Osteocyte (in vitro differentiated cells): ENCODE measurements around the gene NMRAL1. TPM values are rescaled to one million over a fixed set of nuclear protein-coding genes. Genes with fewer than 3 reads are reported as not detected.
A peak's percentile ranks its signal among the peaks of the same experiment; 100 is the strongest.

Source experiments
- DNase-seq: peaks from one replicate; pipeline ENCODE4 v3.0.0; 2021; ENCODE audit warnings: mixed read lengths; ENCODE audit not compliant: unreplicated experiment; ENCODE audit errors: extremely low spot score
- H3K27ac Mint-ChIP-seq: one replicate; pipeline ENCODE4 v1.8.0; 2021; ENCODE audit warnings: mild to moderate bottlenecking, mixed read lengths; ENCODE audit not compliant: unreplicated experiment
- H3K27me3 Mint-ChIP-seq: one replicate; pipeline ENCODE4 v1.8.0; 2021; ENCODE audit warnings: mixed read lengths; ENCODE audit not compliant: unreplicated experiment
- H3K36me3 Mint-ChIP-seq: one replicate; pipeline ENCODE4 v1.8.0; 2021; ENCODE audit warnings: mixed read lengths; ENCODE audit not compliant: unreplicated experiment
- H3K4me1 Mint-ChIP-seq: one replicate; pipeline ENCODE4 v1.8.0; 2021; ENCODE audit warnings: mixed read lengths; ENCODE audit not compliant: unreplicated experiment
- H3K4me3 Mint-ChIP-seq: one replicate; pipeline ENCODE4 v1.8.0; 2021; ENCODE audit warnings: mild to moderate bottlenecking, moderate library complexity, mixed read lengths; ENCODE audit not compliant: unreplicated experiment
- H3K9me3 Mint-ChIP-seq: one replicate; pipeline ENCODE4 v1.8.0; 2021; ENCODE audit warnings: mixed read lengths; ENCODE audit not compliant: unreplicated experiment
- total RNA-seq: library from RNA; stranded (reverse); gene quantifications from 2 replicates; pipeline ENCODE4 v1.2.1, GENCODE V29; 2021
- TF ChIP-seq, protein P1 (sequence below): fragments of 200-600 bp; sonication (generic); IDR thresholded peaks from 2 replicates; pipeline ENCODE4 v1.5.0; 2021; ENCODE audit warnings: antibody characterized with exemption, mild to moderate bottlenecking, moderate library complexity

The NMRAL1 gene
- total RNA-seq, 1 donor from 2014 or later: 55.0 TPM

DNA sequence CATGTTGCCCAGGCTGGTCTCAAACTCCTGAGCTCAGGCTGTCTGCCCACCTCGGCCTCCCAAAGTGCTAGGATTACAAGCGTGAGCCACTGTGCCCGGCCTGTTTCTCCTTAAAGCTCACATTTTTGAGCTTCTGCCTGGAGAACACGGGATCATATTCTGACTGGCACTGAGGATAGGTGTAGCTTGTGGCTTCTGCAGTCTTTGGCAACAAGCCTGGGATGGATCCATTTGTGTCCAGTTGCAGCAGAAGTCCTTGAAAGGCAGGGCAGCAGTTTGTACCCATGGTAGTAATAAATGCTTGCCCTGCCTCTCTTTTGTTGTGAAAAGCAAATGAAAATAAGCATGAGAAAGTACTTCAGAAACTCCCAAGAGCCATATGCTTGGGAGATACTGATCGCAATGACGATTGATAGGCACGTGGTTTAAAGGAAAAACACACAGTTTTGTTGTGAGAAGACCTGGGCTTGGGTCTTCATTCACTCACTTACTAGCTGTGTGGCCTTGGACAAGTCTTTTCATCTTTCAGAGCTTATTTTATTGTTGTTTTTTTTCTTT is 54.9 kb downstream of the NMRAL1 start:
- no peaks in the 10 kb centered on the region for H3K36me3 Mint-ChIP-seq
- no peak for DNase-seq
- no peaks in the 10 kb centered on the region for H3K9me3 Mint-ChIP-seq
- TF ChIP-seq, protein P1, sequence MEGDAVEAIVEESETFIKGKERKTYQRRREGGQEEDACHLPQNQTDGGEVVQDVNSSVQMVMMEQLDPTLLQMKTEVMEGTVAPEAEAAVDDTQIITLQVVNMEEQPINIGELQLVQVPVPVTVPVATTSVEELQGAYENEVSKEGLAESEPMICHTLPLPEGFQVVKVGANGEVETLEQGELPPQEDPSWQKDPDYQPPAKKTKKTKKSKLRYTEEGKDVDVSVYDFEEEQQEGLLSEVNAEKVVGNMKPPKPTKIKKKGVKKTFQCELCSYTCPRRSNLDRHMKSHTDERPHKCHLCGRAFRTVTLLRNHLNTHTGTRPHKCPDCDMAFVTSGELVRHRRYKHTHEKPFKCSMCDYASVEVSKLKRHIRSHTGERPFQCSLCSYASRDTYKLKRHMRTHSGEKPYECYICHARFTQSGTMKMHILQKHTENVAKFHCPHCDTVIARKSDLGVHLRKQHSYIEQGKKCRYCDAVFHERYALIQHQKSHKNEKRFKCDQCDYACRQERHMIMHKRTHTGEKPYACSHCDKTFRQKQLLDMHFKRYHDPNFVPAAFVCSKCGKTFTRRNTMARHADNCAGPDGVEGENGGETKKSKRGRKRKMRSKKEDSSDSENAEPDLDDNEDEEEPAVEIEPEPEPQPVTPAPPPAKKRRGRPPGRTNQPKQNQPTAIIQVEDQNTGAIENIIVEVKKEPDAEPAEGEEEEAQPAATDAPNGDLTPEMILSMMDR: no peak
- H3K27ac Mint-ChIP-seq: no peak overlapping the region
- H3K27me3 Mint-ChIP-seq: no peaks in the 10 kb centered on the region
- H3K4me3 Mint-ChIP-seq: no peak overlapping the region
- H3K4me1 Mint-ChIP-seq: peaks cover 13% of the 10 kb centered on the region

DNA sequence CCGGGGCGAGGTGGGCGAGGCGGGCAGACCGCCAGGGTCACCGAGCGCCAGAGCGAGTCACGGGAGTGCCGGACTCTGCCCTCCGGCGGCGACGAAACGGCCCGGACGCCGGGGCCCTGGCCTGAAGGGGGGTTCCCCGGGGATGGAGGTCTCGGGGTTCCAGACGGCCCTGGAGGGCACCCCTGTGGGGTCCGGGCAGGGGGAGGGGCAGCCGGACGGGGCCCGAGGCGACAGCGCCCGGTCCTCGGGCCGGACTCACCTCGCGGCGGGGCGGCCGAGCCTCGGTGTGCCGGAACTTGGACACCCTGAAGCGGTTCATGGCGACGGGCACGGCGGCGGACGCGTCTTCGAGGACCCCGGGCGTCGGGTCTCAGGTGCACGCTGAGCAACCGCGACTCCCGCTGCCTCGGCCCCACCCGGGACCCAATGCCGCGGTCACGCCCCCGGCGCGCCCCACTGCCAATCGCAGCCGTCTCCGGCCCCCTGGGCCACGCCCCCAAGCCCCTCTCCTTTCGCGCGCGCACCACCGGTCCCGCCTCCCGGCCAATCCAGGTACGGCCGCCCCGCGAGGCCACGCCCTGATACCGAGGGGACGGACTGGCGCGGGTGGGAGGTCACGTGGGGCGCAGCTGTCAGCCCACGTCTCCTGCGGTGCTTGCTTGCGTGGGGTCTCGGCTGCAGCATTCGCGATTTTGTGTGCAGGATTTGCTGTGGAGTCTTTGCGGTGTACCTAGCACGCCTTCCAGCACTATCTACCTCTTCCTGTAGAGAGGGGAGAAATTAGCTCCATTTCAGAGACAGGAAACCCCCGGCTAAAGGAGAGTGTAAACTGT is 58.0 kb downstream of the NMRAL1 start, which contains the start of gene CORO7:
TSS of gene CORO7 (minus strand) at position 397 of the 833 bp plus-strand sequence. CDS start at position 319, 78 bp downstream.
- H3K27me3 Mint-ChIP-seq: no peaks in the 10 kb centered on the region
- peaks cover 18% of the 10 kb centered on the region for H3K4me1 Mint-ChIP-seq
- TF ChIP-seq, protein P1: no peak
- H3K4me3 Mint-ChIP-seq: peak within 1 kb of the TSS; percentile 85
- no peaks in the 10 kb centered on the region for H3K36me3 Mint-ChIP-seq
- no peaks in the 10 kb centered on the region for H3K9me3 Mint-ChIP-seq
- peak; percentile 96 for DNase-seq
- peak within 1 kb of the TSS; percentile 76 for H3K27ac Mint-ChIP-seq

DNA sequence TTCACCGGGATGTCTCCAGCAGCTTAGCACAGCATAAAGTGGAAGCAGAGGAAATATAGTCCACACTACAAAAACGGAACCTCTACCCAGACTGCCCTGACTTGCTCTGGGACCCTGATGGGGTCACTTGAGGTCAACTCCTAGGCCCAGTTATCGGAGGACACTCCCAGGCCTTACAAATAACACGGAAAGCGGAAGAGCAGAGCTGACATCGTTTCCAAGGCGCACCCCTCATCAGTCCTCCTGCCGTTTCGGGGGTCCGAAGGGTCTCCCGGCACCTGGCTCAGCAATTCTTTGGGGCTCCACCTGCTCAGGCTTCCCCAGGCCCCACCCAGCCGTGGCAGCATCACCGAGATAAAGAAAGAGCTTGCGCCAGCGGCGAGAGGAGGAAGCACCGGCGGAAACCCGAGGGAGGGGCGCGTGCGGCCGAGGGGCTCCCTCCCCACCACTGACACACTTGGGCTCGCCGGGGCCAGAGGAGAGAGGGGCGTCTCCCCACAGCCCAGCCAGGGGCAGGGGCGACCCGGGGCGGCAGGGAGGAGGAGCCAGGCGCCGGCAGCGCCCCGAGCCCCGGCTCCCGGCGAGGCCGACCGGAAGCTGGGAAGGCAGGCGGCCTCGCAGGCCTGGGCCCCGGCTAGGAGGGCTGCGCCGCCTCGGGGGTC is 58.8 kb downstream of the NMRAL1 start:
- Mint-ChIP-seq H3K36me3 (no peaks in the 10 kb centered on the region), H3K27ac (peak overlapping the region; percentile 76), H3K4me3 (peak overlapping the region; percentile 85), H3K9me3 (no peaks in the 10 kb centered on the region), H3K4me1 (peaks cover 24% of the 10 kb centered on the region), H3K27me3 (no peaks in the 10 kb centered on the region)
- TF ChIP-seq, protein P1: no peak
- peak; percentile 86 for DNase-seq

DNA sequence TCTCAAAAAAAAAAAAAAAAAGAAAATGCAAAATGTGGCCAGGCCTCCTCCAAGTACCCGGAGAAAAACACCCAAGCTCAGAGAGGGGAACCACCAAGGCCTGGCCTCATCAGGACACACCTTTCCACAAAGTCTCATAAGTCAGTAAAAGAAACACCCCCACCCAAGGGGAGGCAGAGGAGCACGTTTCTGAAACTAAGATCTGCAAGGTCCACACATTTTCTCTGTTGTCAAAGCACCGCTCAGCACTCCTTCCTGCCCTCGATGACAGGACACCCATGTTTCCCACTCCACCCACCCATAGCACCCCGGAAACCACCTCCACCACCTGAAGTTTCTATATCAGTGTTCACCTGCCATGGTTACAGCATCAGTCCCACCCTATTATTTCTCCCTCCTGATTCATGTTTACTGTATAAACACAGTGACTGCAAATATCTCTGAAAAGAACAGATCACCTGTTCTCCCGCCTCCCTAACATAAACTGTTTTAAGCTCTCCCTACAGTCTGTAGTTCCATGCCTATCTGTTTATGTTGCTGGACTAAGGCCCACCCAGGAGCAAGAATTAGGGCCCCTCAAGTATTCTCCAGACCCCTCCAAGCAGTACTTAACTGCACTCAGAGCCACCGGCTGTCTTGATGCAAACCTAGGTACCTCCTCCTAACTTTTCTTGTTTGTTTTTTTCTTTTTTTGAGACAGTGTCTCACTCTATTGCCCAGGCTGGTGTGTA is 60.1 kb downstream of the NMRAL1 start:
- Mint-ChIP-seq H3K27me3 (no peaks in the 10 kb centered on the region), H3K4me1 (peaks cover 29% of the 10 kb centered on the region), H3K27ac (no peak overlapping the region), H3K4me3 (no peak overlapping the region), H3K9me3 (no peaks in the 10 kb centered on the region), H3K36me3 (no peaks in the 10 kb centered on the region)
- DNase-seq: no peak
- TF ChIP-seq, protein P1: no peak
